Stimulated activated CD8-positive, alpha-beta memory T cell treated with anti-CD3 and anti-CD28 coated beads, Interleukin-12 subunit alpha, Interleukin-12 subunit beta, amount 100 ng/mL, for 1 hour (primary cell): ENCODE data around the gene INO80B.
"Not testable (repeated sequence)": the region's sequence is repeated elsewhere in the genome, so short reads cannot be mapped to it uniquely, and the experiment has no call there.

ENCODE experiments used
- DNase-seq: peaks from one replicate; pipeline ENCODE4 v3.0.0-alpha.2; 2020; ENCODE audit warnings: low read depth

INO80B gene

DNA sequence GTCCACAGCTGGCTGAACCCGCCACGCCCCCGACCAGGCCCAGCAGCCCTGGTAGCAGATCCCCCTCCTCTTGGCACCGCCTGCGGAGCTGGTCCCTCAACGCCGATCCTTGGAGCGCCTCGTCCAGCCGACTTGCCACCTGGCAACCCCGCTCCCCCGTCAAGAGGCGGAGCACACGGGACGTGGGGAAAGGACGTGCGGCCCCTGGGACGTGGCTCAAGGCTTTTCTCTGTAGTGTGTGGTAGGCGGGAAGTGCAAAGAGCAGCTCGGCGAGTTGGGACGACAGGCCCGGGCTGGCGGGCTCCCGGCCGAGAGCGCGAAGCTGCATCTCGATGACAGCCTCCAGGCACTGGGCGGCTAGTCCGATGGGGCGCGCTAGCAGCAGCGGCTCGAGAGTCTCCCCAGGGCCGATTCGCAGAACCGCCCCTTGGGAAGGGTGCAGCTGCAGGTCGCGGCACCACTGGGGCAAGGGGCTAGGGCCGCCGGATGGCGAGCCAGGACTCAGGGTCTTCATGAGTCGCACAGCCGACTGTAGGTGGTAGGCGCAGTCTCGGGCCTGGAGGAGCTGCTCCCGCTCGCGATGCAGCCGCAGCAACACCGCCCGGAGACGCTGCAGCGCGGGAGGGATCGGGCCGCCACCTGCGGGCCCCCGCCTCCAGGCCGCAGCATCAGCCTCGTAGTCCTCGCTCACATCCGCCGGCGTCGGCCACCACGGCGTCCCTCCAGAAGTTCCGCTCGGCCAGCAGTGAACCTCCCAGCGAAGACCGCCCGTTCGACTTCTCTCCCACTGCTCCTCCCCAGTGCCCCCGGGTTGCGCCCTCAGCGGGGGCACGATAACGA, 27.3 kb downstream of the INO80B start:
- no peak for DNase-seq

- peak; percentile 86 for DNase-seq
Measured at GRCh38 chr2:74482801-74483674, 28.2 kb downstream of the INO80B start, which contains the start of the genes CCDC142 and TTC31. CCDC142 (minus strand) TSS chr2:74482998; CDS start chr2:74482837, 161 bp downstream. TTC31 (plus strand) TSS chr2:74483081; CDS start chr2:74483096, 15 bp downstream.

GRCh38 chr2:74483675-74484164, 28.8 kb downstream of the INO80B start:
- not testable (repeated sequence) for DNase-seq

DNA sequence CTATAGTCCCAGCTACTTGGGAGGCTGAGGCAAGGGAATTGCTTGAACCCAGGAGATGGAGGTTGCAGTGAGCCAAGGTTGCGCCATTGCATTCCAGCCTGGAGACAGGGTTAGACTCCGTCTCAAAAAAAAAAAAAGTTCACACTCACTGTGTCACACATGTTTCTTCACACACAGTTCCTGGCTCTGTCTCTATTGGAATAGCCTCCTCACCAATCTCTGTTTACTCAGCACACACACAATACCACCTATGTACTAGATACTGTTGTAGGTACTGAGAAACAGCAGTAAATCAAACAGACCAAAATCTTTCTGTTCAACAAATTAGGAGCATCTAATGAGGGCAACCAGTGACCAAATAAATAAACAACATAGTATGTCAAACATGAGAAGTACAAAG, 31.3 kb downstream of the INO80B start:
- no peak for DNase-seq

GRCh38 chr2:74488643-74489481, 34.0 kb downstream of the INO80B start:
- DNase-seq, result no peak

DNA sequence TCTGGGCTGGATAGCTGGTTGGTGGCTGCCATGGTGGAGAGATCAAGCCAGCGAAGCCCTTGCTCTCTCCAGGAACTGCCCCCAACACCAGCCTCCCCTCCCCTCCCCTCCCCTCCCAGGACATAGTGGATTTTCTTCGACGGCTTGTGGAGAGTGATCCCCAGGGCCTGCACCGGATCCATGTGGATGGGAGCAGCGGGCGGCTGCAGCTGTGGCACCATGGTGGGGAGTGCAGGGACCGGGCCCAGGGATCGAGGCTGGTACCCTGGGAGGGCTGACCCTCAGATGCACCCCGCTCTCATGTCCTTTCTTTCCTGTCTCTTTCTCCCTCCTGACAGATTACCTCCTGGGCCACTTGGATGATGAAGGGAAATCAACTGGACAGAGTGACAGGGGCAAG, 35.0 kb downstream of the INO80B start:
- DNase-seq, result no peak

GRCh38 chr2:74491648-74492544, 37.0 kb downstream of the INO80B start:
- DNase-seq, result no peak

DNA sequence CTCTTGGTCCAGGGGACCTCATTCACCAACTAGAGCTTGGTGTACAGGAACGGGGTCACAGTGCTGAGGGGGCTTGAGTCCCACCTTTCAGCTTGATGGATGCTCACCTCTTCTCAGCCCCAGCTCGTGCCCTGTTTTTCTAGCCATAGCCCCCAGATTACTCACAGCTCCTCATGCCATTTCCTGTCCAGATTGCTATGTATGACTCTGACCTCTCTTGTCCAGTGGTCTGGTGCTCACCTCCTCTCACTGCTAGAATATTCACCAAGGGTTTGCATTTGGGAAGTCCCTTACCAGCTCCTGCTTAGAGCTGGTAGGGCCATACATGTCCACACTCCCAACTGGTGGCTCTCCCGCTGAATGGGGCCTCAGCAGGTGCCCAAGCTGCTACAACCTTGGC, 38.7 kb downstream of the INO80B start:
- DNase-seq, result no peak

DNA sequence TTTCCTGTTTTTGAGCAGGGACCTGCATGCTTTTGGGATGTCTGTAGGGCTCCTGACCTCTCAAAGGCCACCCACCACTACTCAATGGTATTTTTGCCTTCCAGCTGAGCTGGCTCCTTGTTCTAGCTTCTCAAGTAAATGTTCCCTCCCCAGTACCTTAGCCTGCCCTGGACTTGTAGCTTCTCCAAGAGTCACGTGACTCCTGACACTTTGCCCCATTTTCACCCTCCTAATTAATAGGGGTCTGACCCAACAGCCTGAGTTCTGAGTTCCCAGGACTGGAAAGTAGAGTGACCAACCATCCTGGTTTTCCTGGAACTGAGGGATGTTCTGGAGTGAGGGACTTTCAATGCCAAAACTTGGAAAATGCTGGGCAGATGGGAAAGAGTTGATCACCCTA, 40.6 kb downstream of the INO80B start:
- no peak for DNase-seq

DNA sequence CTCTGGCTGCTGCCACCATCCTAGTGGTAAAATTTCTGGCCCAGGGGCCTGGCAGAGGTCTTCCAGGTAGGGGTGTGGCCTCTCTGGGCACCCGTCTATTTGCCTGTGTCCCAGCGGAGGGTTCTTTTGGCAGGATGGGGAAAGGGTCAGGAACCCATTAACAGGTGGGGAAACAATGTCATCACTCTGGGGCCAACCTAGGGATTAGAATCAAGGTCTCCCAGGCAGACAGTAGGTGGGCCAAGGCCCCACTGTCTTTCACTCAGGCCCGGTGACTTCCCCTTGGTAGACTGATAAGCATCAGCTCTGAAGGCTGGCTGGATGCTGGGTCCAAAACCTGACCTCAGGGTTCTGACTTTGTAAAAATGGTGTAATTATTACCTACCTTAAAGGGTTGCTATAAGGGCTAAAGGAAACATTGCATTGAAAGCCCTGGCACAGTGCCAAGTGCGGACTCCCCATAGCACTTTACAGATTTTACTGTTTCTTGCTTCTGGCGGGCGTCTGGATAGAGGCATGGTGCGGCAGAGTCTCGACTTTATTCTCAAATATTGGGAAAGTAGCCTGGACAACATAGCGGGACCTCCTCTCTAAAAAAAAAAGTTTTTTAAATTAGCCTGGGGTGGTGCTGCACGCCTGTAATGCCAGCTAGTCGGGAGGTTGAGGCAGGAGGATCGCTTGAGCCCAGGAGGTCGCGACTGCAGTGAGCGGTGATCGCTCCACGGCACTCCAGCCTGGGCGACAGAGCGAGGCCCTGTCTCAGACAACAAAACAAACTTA, 42.3 kb downstream of the INO80B start:
- DNase-seq, result no peak

DNA sequence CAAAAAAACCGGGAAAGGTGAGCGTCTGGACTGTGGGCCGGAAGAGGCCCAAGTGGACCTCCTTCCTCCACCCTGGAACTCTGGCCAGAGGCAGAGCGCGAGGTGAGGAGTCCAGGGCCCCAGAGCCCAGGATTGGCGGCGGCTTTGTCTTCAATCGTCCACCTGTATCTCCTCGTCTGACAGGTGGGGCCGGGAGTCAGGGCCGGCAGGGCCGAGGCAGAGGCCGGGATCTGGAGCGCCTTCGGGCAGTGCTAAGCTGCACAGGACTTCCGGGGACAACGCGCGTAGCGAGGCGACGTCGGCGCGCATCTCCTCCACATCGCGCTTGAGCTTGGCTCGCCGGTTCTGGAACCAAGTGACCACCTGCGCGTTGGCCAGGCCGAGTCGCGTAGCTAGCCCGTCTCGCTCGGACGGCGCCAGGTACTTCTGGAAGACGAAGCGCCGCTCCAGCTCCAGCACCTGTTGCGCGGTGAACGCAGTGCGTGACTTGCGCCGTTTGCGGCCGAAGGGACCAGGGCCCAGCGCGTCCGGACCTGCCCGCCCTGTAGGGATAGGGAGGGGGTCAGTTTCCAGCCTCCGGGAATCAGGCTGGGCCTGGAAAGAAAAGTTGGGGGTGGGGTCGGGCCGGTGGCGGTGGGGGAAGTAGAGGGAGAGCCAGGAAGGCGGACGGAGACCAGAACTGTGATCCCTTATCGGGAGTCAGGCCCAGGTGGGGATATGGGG, 43.1 kb downstream of the INO80B start:
- no peak for DNase-seq

GRCh38 chr2:74498500-74499266, 43.8 kb downstream of the INO80B start:
- DNase-seq, result no peak

GRCh38 chr2:74499267-74499939, 44.5 kb downstream of the INO80B start, which contains the start of gene LBX2:
LBX2 (minus strand) TSS chr2:74499603; CDS start chr2:74499537, 66 bp downstream.
- DNase-seq, result no peak

- no peak for DNase-seq
Measured at GRCh38 chr2:74499940-74500577, 45.2 kb downstream of the INO80B start.

- DNase-seq, result no peak
Measured at GRCh38 chr2:74500578-74500946, 45.7 kb downstream of the INO80B start.

GRCh38 chr2:74501335-74502071, 46.6 kb downstream of the INO80B start:
- DNase-seq, result no peak
